BLaER1 (cell line): ENCODE results near the gene SLCO1C1.

Experiments
- H3K27ac ChIP-seq: shearing (Covaris generic); formaldehyde crosslinking; 2 replicates; pipeline ENCODE4 v1.8.1; 2022
- H3K27me3 ChIP-seq: shearing (Covaris generic); formaldehyde crosslinking; 2 replicates; pipeline ENCODE4 v1.8.1; 2022
- H3K36me3 ChIP-seq: shearing (Covaris generic); formaldehyde crosslinking; 2 replicates; pipeline ENCODE4 v1.8.1; 2022
- H3K4me1 ChIP-seq: shearing (Covaris generic); formaldehyde crosslinking; 2 replicates; pipeline ENCODE4 v1.8.1; 2022
- H3K4me2 ChIP-seq: shearing (Covaris generic); formaldehyde crosslinking; 2 replicates; pipeline ENCODE4 v1.8.1; 2022
- H3K4me3 ChIP-seq: shearing (Covaris generic); formaldehyde crosslinking; 2 replicates; pipeline ENCODE4 v1.8.1; 2022
- H3K9ac ChIP-seq: shearing (Covaris generic); formaldehyde crosslinking; 2 replicates; pipeline ENCODE4 v1.8.1; 2022
- H3K9me3 ChIP-seq: shearing (Covaris generic); formaldehyde crosslinking; 2 replicates; pipeline ENCODE4 v1.8.1; 2022
- H4K20me1 ChIP-seq: shearing (Covaris generic); formaldehyde crosslinking; 2 replicates; pipeline ENCODE4 v1.8.1; 2022
- Cebpa-rat ChIP-seq: shearing (Covaris generic); IDR thresholded peaks from 2 replicates; pipeline ENCODE4 v1.8.1; 2022

SLCO1C1 gene

DNA sequence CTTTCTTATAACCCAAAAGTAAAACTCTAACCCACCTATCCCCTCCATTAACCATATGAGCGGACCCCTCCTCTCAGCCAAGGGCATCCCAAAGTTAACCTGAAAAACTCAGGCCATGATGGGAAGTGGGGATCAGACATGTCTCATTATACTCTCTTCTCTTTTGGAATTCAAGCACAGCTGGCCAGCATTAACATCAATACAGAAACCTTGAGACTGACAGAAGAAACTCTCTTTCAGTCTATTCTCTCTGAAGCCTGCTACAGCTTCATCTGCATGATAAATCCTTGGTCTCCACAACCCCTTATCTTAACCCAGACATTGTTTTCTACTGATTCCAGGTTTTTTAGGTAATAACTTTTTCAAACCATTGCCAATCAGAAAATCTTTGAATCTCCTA, 97.8 kb downstream of the SLCO1C1 start:
- TF ChIP-seq Cebpa-rat, result no peak
- no peak overlapping the region for H3K27ac ChIP-seq
- H3K36me3 ChIP-seq, result no peaks in the 10 kb centered on the region
- H3K4me3 ChIP-seq, result no peak overlapping the region
- no peaks in the 10 kb centered on the region for H4K20me1 ChIP-seq
- no peak overlapping the region for H3K9ac ChIP-seq
- H3K4me2 ChIP-seq, result no peak overlapping the region
- no peaks in the 10 kb centered on the region for H3K4me1 ChIP-seq
- no peaks in the 10 kb centered on the region for H3K27me3 ChIP-seq
- H3K9me3 ChIP-seq, result no peaks in the 10 kb centered on the region

DNA sequence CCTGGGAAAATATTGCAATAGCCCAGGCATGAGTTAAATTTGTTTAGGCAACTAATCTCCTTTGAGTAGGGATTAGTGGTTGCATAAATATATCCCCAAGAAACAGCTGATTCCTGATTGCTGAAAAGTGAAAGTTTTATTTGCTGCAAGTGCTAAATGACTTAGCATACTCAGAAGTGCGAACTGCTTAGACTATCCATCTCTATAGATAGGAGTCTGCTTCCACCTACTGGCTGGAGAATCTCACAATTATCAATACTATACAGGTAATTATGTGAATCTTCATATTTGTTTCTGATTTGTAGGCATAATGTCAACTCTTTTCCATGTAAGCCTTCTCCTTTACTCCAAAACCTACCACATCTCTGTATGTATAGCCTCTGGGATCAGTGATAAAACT, 103.4 kb downstream of the SLCO1C1 start:
- no peak overlapping the region for H3K4me2 ChIP-seq
- no peaks in the 10 kb centered on the region for H3K36me3 ChIP-seq
- H3K9ac ChIP-seq, result no peak overlapping the region
- TF ChIP-seq Cebpa-rat, result no peak
- H3K4me1 ChIP-seq, result no peaks in the 10 kb centered on the region
- H3K4me3 ChIP-seq, result no peak overlapping the region
- H3K27me3 ChIP-seq, result no peaks in the 10 kb centered on the region
- H3K9me3 ChIP-seq, result no peaks in the 10 kb centered on the region
- no peaks in the 10 kb centered on the region for H4K20me1 ChIP-seq
- H3K27ac ChIP-seq, result no peak overlapping the region

- H3K27ac ChIP-seq, result no peak overlapping the region
- no peak overlapping the region for H3K9ac ChIP-seq
- no peaks in the 10 kb centered on the region for H3K9me3 ChIP-seq
- no peaks in the 10 kb centered on the region for H3K4me1 ChIP-seq
- H3K4me2 ChIP-seq, result no peak overlapping the region
- H3K27me3 ChIP-seq, result no peaks in the 10 kb centered on the region
- no peaks in the 10 kb centered on the region for H4K20me1 ChIP-seq
- TF ChIP-seq Cebpa-rat, result no peak
- no peak overlapping the region for H3K4me3 ChIP-seq
- no peaks in the 10 kb centered on the region for H3K36me3 ChIP-seq
Measured at GRCh38 chr12:20800160-20800559, 105.0 kb downstream of the SLCO1C1 start.

DNA sequence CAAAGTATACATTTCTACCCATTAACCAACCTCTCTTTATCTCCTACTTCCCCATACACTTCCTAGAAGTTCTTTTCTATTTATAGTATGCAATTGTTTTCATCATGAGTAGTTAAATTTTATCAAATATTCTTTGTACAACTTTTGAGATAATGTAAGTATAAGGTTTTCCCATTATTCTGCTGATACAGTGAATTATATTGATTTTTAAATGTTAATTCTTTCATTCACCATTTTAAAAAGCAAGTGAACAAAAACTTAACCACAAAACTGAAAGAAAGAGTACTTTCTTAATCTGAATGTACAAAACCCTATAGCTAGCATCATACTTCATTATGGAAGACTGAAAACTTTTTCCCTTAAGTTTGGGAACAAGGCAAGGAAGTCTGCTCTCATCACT, 105.9 kb downstream of the SLCO1C1 start:
- no peaks in the 10 kb centered on the region for H3K4me1 ChIP-seq
- H3K27me3 ChIP-seq, result no peaks in the 10 kb centered on the region
- H4K20me1 ChIP-seq, result no peaks in the 10 kb centered on the region
- no peaks in the 10 kb centered on the region for H3K9me3 ChIP-seq
- H3K4me2 ChIP-seq, result no peak overlapping the region
- no peak overlapping the region for H3K9ac ChIP-seq
- H3K4me3 ChIP-seq, result no peak overlapping the region
- no peaks in the 10 kb centered on the region for H3K36me3 ChIP-seq
- no peak for TF ChIP-seq Cebpa-rat
- H3K27ac ChIP-seq, result no peak overlapping the region
